H1 (cell line): ENCODE measurements around the gene ZSWIM6.

ENCODE experiments used
- CTCF ChIP-seq, 3 experiments: IDR thresholded peaks; 1 replicate in 2 of 3; 2 replicates in 1 of 3; pipeline versions ENCODE4 v1.5.1 to v1.6.1; 2011; ENCODE audit warnings: low read length in 3 of 3, mild to moderate bottlenecking in 3 of 3, inconsistent platforms in 2 of 3, low read depth in 1 of 3, moderate library complexity in 1 of 3; ENCODE audit not compliant: insufficient read depth in 1 of 3; ENCODE audit errors: control extremely low read depth in 1 of 3
- EP300 ChIP-seq, 2 experiments: IDR thresholded peaks; 1 replicate in 1 of 2; 2 replicates in 1 of 2; pipeline ENCODE4 v1.6.1; 2011 to 2012; ENCODE audit warnings: low read depth in 2 of 2, low read length in 2 of 2, mild to moderate bottlenecking in 2 of 2, borderline replicate concordance in 1 of 2, inconsistent platforms in 1 of 2, moderate library complexity in 1 of 2
- EZH2 ChIP-seq: fragments of 200-600 bp; sonication (generic); IDR thresholded peaks from 2 replicates; pipeline ENCODE4 v1.7.1; 2012; ENCODE audit warnings: low read depth, mild to moderate bottlenecking, moderate library complexity, low read length, inconsistent platforms; ENCODE audit not compliant: severe bottlenecking
- HDAC2 ChIP-seq, 2 experiments: fragments of 300-600 bp in 1 of 2; sonication (generic) in 1 of 2; IDR thresholded peaks; 2 replicates each; pipeline ENCODE4 v1.6.1; 2011 to 2012; ENCODE audit warnings: low read depth in 2 of 2, low read length in 2 of 2, mild to moderate bottlenecking in 2 of 2, moderate library complexity in 2 of 2, borderline replicate concordance in 1 of 2, inconsistent platforms in 1 of 2
- POLR2A ChIP-seq, 2 experiments: IDR thresholded peaks; 1 replicate in 1 of 2; 2 replicates in 1 of 2; pipeline ENCODE4 v1.6.1; 2011; ENCODE audit warnings: low read depth in 2 of 2, low read length in 2 of 2, mild to moderate bottlenecking in 2 of 2; ENCODE audit errors: control extremely low read depth in 1 of 2
- POLR2AphosphoS5 ChIP-seq: IDR thresholded peaks from 2 replicates; pipeline ENCODE4 v1.6.1; 2011; ENCODE audit warnings: low read depth, low read length
- RXRA ChIP-seq: IDR thresholded peaks from 2 replicates; pipeline ENCODE4 v1.6.1; 2011; ENCODE audit warnings: low read depth, mild to moderate bottlenecking, low read length, moderate library complexity; ENCODE audit not compliant: insufficient read depth
- TAF1 ChIP-seq: IDR thresholded peaks from 2 replicates; pipeline ENCODE4 v1.6.1; 2011; ENCODE audit warnings: mild to moderate bottlenecking, low read depth, low read length

- TF ChIP-seq EP300 (IDR thresholded peaks at IDR 0.05; ENCODE audit: borderline replicate concordance in 1 of 2, low read depth in 2 of 2, low read length in 2 of 2), result no peak
- peak in 2 of 3 experiments; percentile 5 to 22; a peak in 1 of 4 replicates for TF ChIP-seq CTCF (IDR thresholded peaks at IDR 0.05; ENCODE audit: control extremely low read depth in 1 of 3, insufficient read depth in 1 of 3, low read depth in 1 of 3, low read length in 3 of 3)
- no peak for TF ChIP-seq POLR2AphosphoS5
- no peak for TF ChIP-seq POLR2A (IDR thresholded peaks at IDR 0.05; ENCODE audit: control extremely low read depth in 1 of 2, low read depth in 2 of 2, low read length in 2 of 2)
- TF ChIP-seq HDAC2 (IDR thresholded peaks at IDR 0.05; ENCODE audit: borderline replicate concordance in 1 of 2, low read depth in 2 of 2, low read length in 2 of 2), result no peak
- no peak for TF ChIP-seq RXRA
- TF ChIP-seq TAF1, result no peak
- TF ChIP-seq EZH2, result no peak
Observed at GRCh38 chr5:61289241-61289640, 42.8 kb upstream of the ZSWIM6 start.
